GM21367 (cell line): ENCODE results near the gene PDGFC.

Experiments
- ATAC-seq: cut with Tn5 transposase; IDR thresholded peaks from one replicate; pipeline ENCODE4 v1.9.1; 2021; ENCODE audit not compliant: unreplicated experiment

PDGFC gene

GRCh38 chr4:156786713-156787112, 184.9 kb downstream of the PDGFC start:
- no peak for ATAC-seq

GRCh38 chr4:156784970-156785369, 186.6 kb downstream of the PDGFC start:
- ATAC-seq, result no peak

GRCh38 chr4:156783966-156784365, 187.6 kb downstream of the PDGFC start:
- ATAC-seq, result no peak

- ATAC-seq, result no peak
Measured at GRCh38 chr4:156782491-156782890, 189.1 kb downstream of the PDGFC start.

- ATAC-seq, result no peak
Measured at GRCh38 chr4:156781852-156782251, 189.7 kb downstream of the PDGFC start.

- no peak for ATAC-seq
Measured at GRCh38 chr4:156779774-156780173, 191.8 kb downstream of the PDGFC start.

GRCh38 chr4:156779042-156779441, 192.6 kb downstream of the PDGFC start:
- ATAC-seq, result no peak

- ATAC-seq, result no peak
Measured at GRCh38 chr4:156778606-156779005, 193.0 kb downstream of the PDGFC start.

- ATAC-seq, result no peak
Measured at GRCh38 chr4:156778093-156778492, 193.5 kb downstream of the PDGFC start.

- ATAC-seq, result no peak
Measured at GRCh38 chr4:156775813-156776212, 195.8 kb downstream of the PDGFC start.

GRCh38 chr4:156774422-156774821, 197.2 kb downstream of the PDGFC start:
- no peak for ATAC-seq

GRCh38 chr4:156773648-156774357, 197.8 kb downstream of the PDGFC start:
- no peak for ATAC-seq

GRCh38 chr4:156771171-156771837, 200.3 kb downstream of the PDGFC start:
- ATAC-seq, result no peak

- no peak for ATAC-seq
Measured at GRCh38 chr4:156770140-156770539, 201.5 kb downstream of the PDGFC start.

GRCh38 chr4:156767911-156768415, 203.6 kb downstream of the PDGFC start:
- no peak for ATAC-seq

GRCh38 chr4:156766846-156767245, 204.8 kb downstream of the PDGFC start:
- no peak for ATAC-seq

- no peak for ATAC-seq
Measured at GRCh38 chr4:156765277-156765676, 206.3 kb downstream of the PDGFC start.

- no peak for ATAC-seq
Measured at GRCh38 chr4:156764846-156765245, 206.8 kb downstream of the PDGFC start.

- no peak for ATAC-seq
Measured at GRCh38 chr4:156764145-156764544, 207.5 kb downstream of the PDGFC start.

- no peak for ATAC-seq
Measured at GRCh38 chr4:156763511-156763910, 208.1 kb downstream of the PDGFC start.

GRCh38 chr4:156762851-156763250, 208.7 kb downstream of the PDGFC start:
- ATAC-seq, result no peak

GRCh38 chr4:156756118-156756517, 215.5 kb downstream of the PDGFC start:
- no peak for ATAC-seq
